ENCODE data around the gene TCP1.

DNA sequence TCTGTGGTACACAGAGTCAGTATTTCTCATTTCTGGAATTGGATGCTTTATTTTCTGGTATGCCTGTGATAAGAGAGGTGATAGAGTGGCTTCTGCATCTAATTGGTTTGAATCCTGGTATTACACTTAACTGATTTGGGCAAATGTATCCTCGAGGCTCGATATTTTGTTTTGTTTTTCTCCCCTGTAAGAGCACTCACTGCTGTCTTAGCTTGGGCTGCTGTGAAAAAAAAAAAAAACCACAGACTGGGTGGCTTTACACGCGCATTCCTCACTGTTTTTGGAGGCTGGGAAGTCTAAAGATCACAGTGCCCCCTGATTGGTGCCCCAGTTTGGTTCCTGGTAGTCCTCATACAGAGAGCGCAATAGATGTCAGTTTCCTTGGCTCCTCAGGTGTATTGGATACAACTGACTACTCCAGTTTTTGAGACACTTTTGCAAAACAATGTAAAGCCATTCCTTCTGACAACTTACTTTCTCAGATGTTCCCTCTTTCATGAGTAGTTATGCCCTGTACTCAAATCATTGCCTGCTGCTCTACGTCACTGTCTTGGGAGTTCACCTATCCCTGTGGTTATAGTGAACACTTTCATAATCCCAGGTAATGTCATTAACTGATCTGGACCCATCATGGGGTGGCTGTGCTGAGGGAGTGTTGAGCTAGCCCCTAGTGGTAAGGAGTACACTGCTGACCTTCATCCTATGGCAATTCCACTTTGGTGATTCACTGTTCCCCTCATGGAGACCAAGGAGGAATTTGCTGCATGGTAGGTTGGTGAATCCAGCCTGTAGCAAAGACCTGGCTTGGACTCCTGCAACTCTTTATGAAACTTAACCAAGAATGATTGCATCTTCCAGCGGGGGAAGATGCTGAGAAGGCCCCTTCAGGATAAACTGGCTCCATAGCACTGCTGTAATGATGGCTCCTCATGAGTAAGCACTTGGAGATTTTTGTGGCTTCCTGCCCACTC, 31.1 kb downstream of the TCP1 start:
- TF ChIP-seq CTCF (IDR thresholded peaks at IDR 0.05; ENCODE audit: low read depth, low read length), result no peak
- TF ChIP-seq EZH2phosphoT487 (IDR thresholded peaks at IDR 0.05; ENCODE audit: low read depth), result no peak

Measured in OCI-LY3 (cell line).